ENCODE measurements around the gene OR51V1.

Gene OR51V1

DNA sequence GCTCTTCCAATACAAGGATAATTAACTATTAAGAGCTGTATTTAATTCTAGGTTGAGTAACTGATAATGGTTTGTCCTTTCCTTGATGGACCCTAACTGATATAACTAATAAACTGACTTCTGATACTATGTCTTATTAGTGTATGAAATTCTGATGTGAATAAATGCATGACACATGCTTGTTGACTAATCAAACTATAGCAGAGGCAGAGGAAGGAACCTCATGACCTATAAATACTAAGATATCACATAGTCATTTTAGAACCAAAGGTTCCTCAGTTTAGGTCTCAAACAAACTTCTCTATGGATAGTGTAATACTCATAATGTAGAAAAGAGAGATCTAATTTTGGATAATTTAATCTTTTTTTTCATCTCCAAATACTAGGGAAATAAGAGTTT, 38.6 kb upstream of the OR51V1 start:
- no peaks in the 10 kb centered on the region for H3K27me3 ChIP-seq (ENCODE audit: insufficient read depth, low read length)
- no peaks in the 10 kb centered on the region for H3K36me3 ChIP-seq (ENCODE audit: insufficient read depth, low read length)
- H3K4me1 ChIP-seq (ENCODE audit: insufficient read depth, low read length), result no peaks in the 10 kb centered on the region
- no peak overlapping the region for H3K4me3 ChIP-seq (ENCODE audit: low read length)
- H2AFZ ChIP-seq (ENCODE audit: low read depth, low read length), result no peak overlapping the region
- no peaks in the 10 kb centered on the region for H3K9me3 ChIP-seq (ENCODE audit: low read length)

GRCh38 chr11:5238486-5238885, 38.0 kb upstream of the OR51V1 start:
- Histone ChIP-seq H3K36me3 (ENCODE audit: insufficient read depth, low read length) (no peaks in the 10 kb centered on the region), H3K4me1 (ENCODE audit: insufficient read depth, low read length) (no peaks in the 10 kb centered on the region), H3K27me3 (ENCODE audit: insufficient read depth, low read length) (no peaks in the 10 kb centered on the region)

DNA sequence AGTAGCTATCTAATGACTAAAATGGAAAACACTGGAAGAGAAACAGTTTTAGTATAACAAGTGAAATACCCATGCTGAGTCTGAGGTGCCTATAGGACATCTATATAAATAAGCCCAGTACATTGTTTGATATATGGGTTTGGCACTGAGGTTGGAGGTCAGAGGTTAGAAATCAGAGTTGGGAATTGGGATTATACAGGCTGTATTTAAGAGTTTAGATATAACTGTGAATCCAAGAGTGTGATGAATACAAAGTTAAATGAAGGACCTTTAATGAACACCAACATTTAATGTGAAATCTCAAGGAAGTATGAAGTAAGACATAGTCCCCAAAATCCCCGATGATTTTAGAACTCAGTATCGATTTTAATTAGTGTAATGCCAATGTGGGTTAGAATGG, 36.9 kb upstream of the OR51V1 start:
- H2AFZ ChIP-seq (ENCODE audit: low read depth, low read length), result no peak overlapping the region
- H3K4me3 ChIP-seq (ENCODE audit: low read length), result no peak overlapping the region
- no peaks in the 10 kb centered on the region for H3K4me1 ChIP-seq (ENCODE audit: insufficient read depth, low read length)
- H3K36me3 ChIP-seq (ENCODE audit: insufficient read depth, low read length), result no peaks in the 10 kb centered on the region
- H3K9me3 ChIP-seq (ENCODE audit: low read length), result no peaks in the 10 kb centered on the region
- no peaks in the 10 kb centered on the region for H3K27me3 ChIP-seq (ENCODE audit: insufficient read depth, low read length)

More at GRCh38 chr11:5238486-5238885, 38.0 kb upstream of the OR51V1 start:
- H3K4me3 ChIP-seq (ENCODE audit: low read length), result no peak overlapping the region
- H3K9me3 ChIP-seq (ENCODE audit: low read length), result no peaks in the 10 kb centered on the region
- H2AFZ ChIP-seq (ENCODE audit: low read depth, low read length), result no peak overlapping the region

GRCh38 chr11:5235364-5236095, 35.0 kb upstream of the OR51V1 start:
- no peaks in the 10 kb centered on the region for H3K4me1 ChIP-seq (ENCODE audit: insufficient read depth, low read length)
- H3K9me3 ChIP-seq (ENCODE audit: low read length), result no peaks in the 10 kb centered on the region
- H3K27me3 ChIP-seq (ENCODE audit: insufficient read depth, low read length), result no peaks in the 10 kb centered on the region
- H2AFZ ChIP-seq (ENCODE audit: low read depth, low read length), result no peak overlapping the region
- no peak overlapping the region for H3K4me3 ChIP-seq (ENCODE audit: low read length)
- no peaks in the 10 kb centered on the region for H3K36me3 ChIP-seq (ENCODE audit: insufficient read depth, low read length)

GRCh38 chr11:5234381-5234834, 33.9 kb upstream of the OR51V1 start, which contains the start of gene HBD:
TSS of gene HBD (minus strand) at chr11:5234483. CDS start at chr11:5234433, 50 bp downstream.
- Histone ChIP-seq H2AFZ (ENCODE audit: low read depth, low read length) (no peak within 1 kb of the TSS), H3K4me1 (ENCODE audit: insufficient read depth, low read length) (no peaks in the 10 kb centered on the region), H3K36me3 (ENCODE audit: insufficient read depth, low read length) (no peaks in the 10 kb centered on the region), H3K27me3 (ENCODE audit: insufficient read depth, low read length) (no peaks in the 10 kb centered on the region), H3K9me3 (ENCODE audit: low read length) (no peaks in the 10 kb centered on the region), H3K4me3 (ENCODE audit: low read length) (no peak within 1 kb of the TSS)

DNA sequence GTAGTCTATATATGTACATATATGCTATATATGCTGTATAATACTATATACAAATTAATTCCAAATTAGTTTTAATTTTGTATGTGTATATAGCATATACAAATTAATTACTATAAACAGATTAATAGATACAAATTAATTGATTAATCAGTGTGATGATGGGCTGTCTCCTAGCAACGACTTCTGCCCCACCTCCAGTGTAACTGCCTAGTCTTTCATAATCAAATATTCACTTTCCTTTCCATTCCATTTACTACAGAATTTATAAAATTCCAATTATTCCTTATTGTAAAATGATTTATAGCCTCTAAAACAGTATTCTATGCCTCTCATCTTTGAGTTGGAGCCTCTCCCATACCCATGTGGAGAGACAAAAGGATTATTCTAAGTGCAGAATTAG, 32.8 kb upstream of the OR51V1 start:
- Histone ChIP-seq H2AFZ (ENCODE audit: low read depth, low read length) (no peak overlapping the region), H3K27me3 (ENCODE audit: insufficient read depth, low read length) (no peaks in the 10 kb centered on the region), H3K4me3 (ENCODE audit: low read length) (no peak overlapping the region), H3K4me1 (ENCODE audit: insufficient read depth, low read length) (no peaks in the 10 kb centered on the region), H3K36me3 (ENCODE audit: insufficient read depth, low read length) (no peaks in the 10 kb centered on the region), H3K9me3 (ENCODE audit: low read length) (no peaks in the 10 kb centered on the region)

DNA sequence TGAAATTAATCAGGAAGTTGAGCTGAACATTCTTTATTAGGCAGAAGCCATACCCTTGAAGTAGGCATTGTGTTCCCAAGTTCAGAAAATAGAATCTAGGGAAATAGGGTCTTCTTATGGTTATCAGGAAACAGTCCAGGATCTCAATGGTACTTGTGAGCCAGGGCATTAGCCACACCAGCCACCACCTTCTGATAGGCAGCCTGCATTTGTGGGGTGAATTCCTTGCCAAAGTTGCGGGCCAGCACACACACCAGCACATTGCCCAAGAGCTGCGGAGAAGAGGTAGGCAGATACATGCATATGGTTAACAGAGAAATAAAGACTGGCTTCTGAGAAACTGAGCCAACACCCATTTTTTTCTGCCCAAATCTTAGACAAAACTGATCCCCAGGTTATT, 32.3 kb upstream of the OR51V1 start:
- no peaks in the 10 kb centered on the region for H3K36me3 ChIP-seq (ENCODE audit: insufficient read depth, low read length)
- H3K9me3 ChIP-seq (ENCODE audit: low read length), result no peaks in the 10 kb centered on the region
- H2AFZ ChIP-seq (ENCODE audit: low read depth, low read length), result no peak overlapping the region
- H3K4me1 ChIP-seq (ENCODE audit: insufficient read depth, low read length), result no peaks in the 10 kb centered on the region
- no peaks in the 10 kb centered on the region for H3K27me3 ChIP-seq (ENCODE audit: insufficient read depth, low read length)
- H3K4me3 ChIP-seq (ENCODE audit: low read length), result no peak overlapping the region

DNA sequence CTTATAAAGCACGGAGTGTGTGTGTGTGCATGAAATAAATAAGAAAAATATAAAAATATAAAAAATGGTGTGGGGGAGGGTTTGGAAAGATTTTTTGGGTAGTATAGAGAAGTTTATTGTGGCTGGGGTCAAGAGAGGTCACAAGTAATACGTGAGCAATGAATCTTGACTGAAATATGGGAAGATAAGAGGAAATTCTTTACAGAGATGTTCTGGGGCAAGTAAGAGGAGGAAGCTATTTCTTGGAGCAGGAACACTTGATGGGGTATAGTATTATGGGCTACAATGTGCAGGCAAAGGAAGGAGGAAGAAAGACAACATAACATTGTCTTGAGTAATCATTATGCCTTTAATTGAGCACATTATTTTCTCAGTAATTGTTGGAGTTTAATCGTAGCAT, 31.7 kb upstream of the OR51V1 start:
- H3K27me3 ChIP-seq (ENCODE audit: insufficient read depth, low read length), result no peaks in the 10 kb centered on the region
- no peaks in the 10 kb centered on the region for H3K4me1 ChIP-seq (ENCODE audit: insufficient read depth, low read length)
- H3K36me3 ChIP-seq (ENCODE audit: insufficient read depth, low read length), result no peaks in the 10 kb centered on the region
- no peaks in the 10 kb centered on the region for H3K9me3 ChIP-seq (ENCODE audit: low read length)
- H3K4me3 ChIP-seq (ENCODE audit: low read length), result no peak overlapping the region
- no peak overlapping the region for H2AFZ ChIP-seq (ENCODE audit: low read depth, low read length)

- Histone ChIP-seq H3K4me1 (ENCODE audit: insufficient read depth, low read length) (no peaks in the 10 kb centered on the region), H3K36me3 (ENCODE audit: insufficient read depth, low read length) (no peaks in the 10 kb centered on the region), H2AFZ (ENCODE audit: low read depth, low read length) (no peak overlapping the region), H3K27me3 (ENCODE audit: insufficient read depth, low read length) (no peaks in the 10 kb centered on the region), H3K9me3 (ENCODE audit: low read length) (no peaks in the 10 kb centered on the region), H3K4me3 (ENCODE audit: low read length) (no peak overlapping the region)
Measured at GRCh38 chr11:5231111-5231510, 30.6 kb upstream of the OR51V1 start.

- H3K36me3 ChIP-seq (ENCODE audit: insufficient read depth, low read length), result no peaks in the 10 kb centered on the region
- no peak overlapping the region for H3K4me3 ChIP-seq (ENCODE audit: low read length)
- H2AFZ ChIP-seq (ENCODE audit: low read depth, low read length), result no peak overlapping the region
- no peaks in the 10 kb centered on the region for H3K4me1 ChIP-seq (ENCODE audit: insufficient read depth, low read length)
- H3K9me3 ChIP-seq (ENCODE audit: low read length), result no peaks in the 10 kb centered on the region
- H3K27me3 ChIP-seq (ENCODE audit: insufficient read depth, low read length), result no peaks in the 10 kb centered on the region
Measured at GRCh38 chr11:5230266-5230665, 29.8 kb upstream of the OR51V1 start.

GRCh38 chr11:5229796-5230195, 29.3 kb upstream of the OR51V1 start:
- Histone ChIP-seq H2AFZ (ENCODE audit: low read depth, low read length) (no peak overlapping the region), H3K36me3 (ENCODE audit: insufficient read depth, low read length) (no peaks in the 10 kb centered on the region), H3K4me3 (ENCODE audit: low read length) (no peak overlapping the region), H3K27me3 (ENCODE audit: insufficient read depth, low read length) (no peaks in the 10 kb centered on the region), H3K4me1 (ENCODE audit: insufficient read depth, low read length) (no peaks in the 10 kb centered on the region), H3K9me3 (ENCODE audit: low read length) (no peaks in the 10 kb centered on the region)

GRCh38 chr11:5229356-5229755, 28.9 kb upstream of the OR51V1 start:
- Histone ChIP-seq H3K4me3 (ENCODE audit: low read length) (no peak overlapping the region), H3K36me3 (ENCODE audit: insufficient read depth, low read length) (no peaks in the 10 kb centered on the region), H3K27me3 (ENCODE audit: insufficient read depth, low read length) (no peaks in the 10 kb centered on the region), H3K9me3 (ENCODE audit: low read length) (no peaks in the 10 kb centered on the region), H2AFZ (ENCODE audit: low read depth, low read length) (no peak overlapping the region), H3K4me1 (ENCODE audit: insufficient read depth, low read length) (no peaks in the 10 kb centered on the region)

DNA sequence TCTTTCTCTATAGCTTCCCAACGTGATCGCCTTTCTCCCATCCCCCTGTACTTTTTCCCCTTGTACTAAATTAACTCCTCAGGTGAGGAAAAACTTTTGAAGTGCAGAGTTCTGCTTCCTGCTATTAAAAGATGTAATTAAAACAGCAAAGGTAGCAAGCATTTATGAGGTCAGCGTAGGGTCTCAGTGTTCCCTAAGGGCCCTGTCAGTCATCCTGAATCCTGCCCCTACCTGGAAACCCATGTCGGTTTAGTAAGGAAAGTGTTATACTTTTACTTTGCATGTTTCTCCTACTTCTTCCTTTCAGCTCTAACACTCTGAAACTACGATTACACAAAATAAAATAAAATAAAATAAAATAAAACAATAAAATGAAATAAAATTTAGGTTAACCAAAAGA, 27.6 kb upstream of the OR51V1 start:
- Histone ChIP-seq H3K27me3 (ENCODE audit: insufficient read depth, low read length) (no peaks in the 10 kb centered on the region), H2AFZ (ENCODE audit: low read depth, low read length) (no peak overlapping the region), H3K36me3 (ENCODE audit: insufficient read depth, low read length) (no peaks in the 10 kb centered on the region), H3K9me3 (ENCODE audit: low read length) (no peaks in the 10 kb centered on the region), H3K4me3 (ENCODE audit: low read length) (no peak overlapping the region), H3K4me1 (ENCODE audit: insufficient read depth, low read length) (no peaks in the 10 kb centered on the region)

DNA sequence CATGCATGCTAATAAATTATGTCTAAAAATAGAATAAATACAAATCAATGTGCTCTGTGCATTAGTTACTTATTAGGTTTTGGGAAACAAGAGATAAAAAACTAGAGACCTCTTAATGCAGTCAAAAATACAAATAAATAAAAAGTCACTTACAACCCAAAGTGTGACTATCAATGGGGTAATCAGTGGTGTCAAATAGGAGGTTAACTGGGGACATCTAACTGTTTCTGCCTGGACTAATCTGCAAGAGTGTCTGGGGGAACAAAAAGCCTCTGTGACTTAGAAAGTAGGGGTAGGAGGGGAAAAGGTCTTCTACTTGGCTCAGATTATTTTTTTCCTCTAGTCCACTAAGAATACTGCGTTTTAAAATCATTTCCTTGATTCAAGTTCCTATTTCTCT, 27.2 kb upstream of the OR51V1 start:
- H3K4me3 ChIP-seq (ENCODE audit: low read length), result no peak overlapping the region
- no peaks in the 10 kb centered on the region for H3K36me3 ChIP-seq (ENCODE audit: insufficient read depth, low read length)
- no peak overlapping the region for H2AFZ ChIP-seq (ENCODE audit: low read depth, low read length)
- no peaks in the 10 kb centered on the region for H3K27me3 ChIP-seq (ENCODE audit: insufficient read depth, low read length)
- no peaks in the 10 kb centered on the region for H3K4me1 ChIP-seq (ENCODE audit: insufficient read depth, low read length)
- H3K9me3 ChIP-seq (ENCODE audit: low read length), result no peaks in the 10 kb centered on the region
